Colonic mucosa (tissue), 4 donors: ENCODE results near the gene ZFPL1. TPM values are rescaled to one million over a fixed set of nuclear protein-coding genes. Genes with fewer than 3 reads are reported as not detected.
"Not testable (repeated sequence)": the region's sequence is repeated elsewhere in the genome, so short reads cannot be mapped to it uniquely, and the experiment has no call there.

Experiments used
- DNase-seq: peaks from one replicate; pipeline ENCODE4 v3.0.0-alpha.2; 2020
- H3K27ac ChIP-seq: fragments of 200-600 bp; one replicate; pipeline ENCODE4 v1.8.0; 2021
- H3K27me3 ChIP-seq: fragments of 200-600 bp; one replicate; pipeline ENCODE4 v1.8.0; 2021
- H3K36me3 ChIP-seq: fragments of 200-600 bp; one replicate; pipeline ENCODE4 v1.8.0; 2021
- H3K4me1 ChIP-seq: fragments of 200-600 bp; one replicate; pipeline ENCODE4 v1.8.0; 2021; ENCODE audit warnings: mild to moderate bottlenecking
- H3K4me3 ChIP-seq: fragments of 200-600 bp; one replicate; pipeline ENCODE4 v1.8.0; 2021
- H3K9ac ChIP-seq, 2 donors: one replicate each; pipeline ENCODE4 v1.7.0; 2013; ENCODE audit warnings: control low read depth in 2 of 2, low read depth in 2 of 2, low read length in 2 of 2
- H3K9me3 ChIP-seq: fragments of 200-600 bp; one replicate; pipeline ENCODE4 v1.8.0; 2021
- CTCF ChIP-seq: fragments of 200-600 bp; IDR thresholded peaks from one replicate; pipeline ENCODE4 v1.8.0; 2022; ENCODE audit warnings: antibody characterized with exemption, mild to moderate bottlenecking
- intact Hi-C: fragments of 100-400 bp; cut with DNase I; formaldehyde crosslinking; loops from one replicate; pipeline ENCODE4 v1.14.1; 2022
- total RNA-seq, 2 donors: library from RNA; stranded (reverse); fragmentation: NEBNext Ultra II Directional in 1 of 2; extraction: Animal tissue kit (Norgen Biotek cat#: 25700) in 1 of 2; gene quantifications; one replicate each; pipeline ENCODE4 v1.2.1, GENCODE V29; 2021
- donor health status: healthy.
- donor health status: DM: no; HTN: no; CAD: no.
- donor health status: DM: no; HTN: no; CAD: no.

ZFPL1 gene
- total RNA-seq, 2 donors from 2014 or later: 43.2 to 54.3 TPM

- H3K9ac ChIP-seq: peak overlapping the region; percentile 24 to 89
- no peak for DNase-seq
- intact Hi-C loops: loop anchor here (5.0 to 10.0 kb wide), 3 partner anchors 103 to 268 kb away; partner anchors contain the start of gene ARL2
- H3K36me3 ChIP-seq: peaks cover 11% of the 10 kb centered on the region
- H3K4me1 ChIP-seq: peaks cover 29% of the 10 kb centered on the region
- no peak overlapping the region for H3K27ac ChIP-seq
- TF ChIP-seq CTCF: no peak
- H3K27me3 ChIP-seq: no peaks in the 10 kb centered on the region
- H3K4me3 ChIP-seq: no peak overlapping the region
- H3K9me3 ChIP-seq: no peaks in the 10 kb centered on the region
Measured at GRCh38 chr11:65115361-65116082, 31.5 kb downstream of the ZFPL1 start.

- Histone ChIP-seq H3K27me3 (no peaks in the 10 kb centered on the region), H3K36me3 (peaks cover 13% of the 10 kb centered on the region), H3K4me3 (peak overlapping the region; percentile 70), H3K27ac (peak overlapping the region; percentile 71), H3K9me3 (no peaks in the 10 kb centered on the region), H3K4me1 (peaks cover 23% of the 10 kb centered on the region), H3K9ac (peak overlapping the region; percentile 89 to 91)
- intact Hi-C loops: loop anchor here (5.0 to 10.0 kb wide), 3 partner anchors 104 to 269 kb away; partner anchors contain the start of gene ARL2
- peak; percentile 35 for DNase-seq
- TF ChIP-seq CTCF: no peak
Measured at GRCh38 chr11:65116370-65117205, 32.6 kb downstream of the ZFPL1 start.

- peaks cover 13% of the 10 kb centered on the region for H3K36me3 ChIP-seq
- H3K27me3 ChIP-seq: no peaks in the 10 kb centered on the region
- intact Hi-C loops: loop anchor here (5.0 to 10.0 kb wide), 3 partner anchors 105 to 270 kb away; partner anchors contain the start of gene ARL2
- no peaks in the 10 kb centered on the region for H3K9me3 ChIP-seq
- H3K4me3 ChIP-seq: peak within 1 kb of the TSS; percentile 70
- peak; percentile 100 for DNase-seq
- peaks cover 23% of the 10 kb centered on the region for H3K4me1 ChIP-seq
- TF ChIP-seq CTCF: peak; percentile 71
- peak within 1 kb of the TSS; percentile 89 to 91 for H3K9ac ChIP-seq
- H3K27ac ChIP-seq: peak within 1 kb of the TSS; percentile 71
Measured at GRCh38 chr11:65117206-65118096, 33.4 kb downstream of the ZFPL1 start, which contains the start of gene ZNHIT2. Gene ZNHIT2 (minus strand): TSS chr11:65117701. CDS start chr11:65117653, 48 bp downstream.

GRCh38 chr11:65118097-65118837 lies 34.2 kb downstream of the ZFPL1 start:
- Histone ChIP-seq H3K9ac (peak overlapping the region in 1 of 2 donors; percentile 40), H3K27me3 (no peaks in the 10 kb centered on the region), H3K4me1 (peaks cover 24% of the 10 kb centered on the region), H3K27ac (peak overlapping the region; percentile 14), H3K36me3 (peaks cover 13% of the 10 kb centered on the region), H3K4me3 (no peak overlapping the region), H3K9me3 (no peaks in the 10 kb centered on the region)
- peak; percentile 1 for TF ChIP-seq CTCF
- intact Hi-C loops: loop anchor here (5.0 to 10.0 kb wide), 3 partner anchors 106 to 271 kb away; partner anchors contain the start of gene ARL2
- DNase-seq: no peak

- not testable (repeated sequence) for H3K9me3 ChIP-seq, H3K4me3 ChIP-seq, H3K27ac ChIP-seq, H3K9ac ChIP-seq, H3K27me3 ChIP-seq, DNase-seq
- Histone ChIP-seq H3K36me3 (peaks cover 13% of the 10 kb centered on the region), H3K4me1 (peaks cover 20% of the 10 kb centered on the region)
- intact Hi-C loops: loop anchor here (5.0 to 10.0 kb wide), 3 partner anchors 107 to 272 kb away; partner anchors contain the start of gene ARL2
Measured at GRCh38 chr11:65118891-65119669, 35.1 kb downstream of the ZFPL1 start.
